Panc1 (cell line): ENCODE measurements around the gene OXCT1.

Source experiments
- POLR2AphosphoS5 ChIP-seq: IDR thresholded peaks from 2 replicates; pipeline ENCODE4 v1.6.1; 2012; ENCODE audit warnings: mild to moderate bottlenecking, low read depth, low read length, moderate library complexity
- TF ChIP-seq, protein P1 (sequence below): fragments of 450-650 bp; IDR thresholded peaks from 2 replicates; pipeline ENCODE4 v1.5.1; 2017; ENCODE audit warnings: mild to moderate bottlenecking

DNA sequence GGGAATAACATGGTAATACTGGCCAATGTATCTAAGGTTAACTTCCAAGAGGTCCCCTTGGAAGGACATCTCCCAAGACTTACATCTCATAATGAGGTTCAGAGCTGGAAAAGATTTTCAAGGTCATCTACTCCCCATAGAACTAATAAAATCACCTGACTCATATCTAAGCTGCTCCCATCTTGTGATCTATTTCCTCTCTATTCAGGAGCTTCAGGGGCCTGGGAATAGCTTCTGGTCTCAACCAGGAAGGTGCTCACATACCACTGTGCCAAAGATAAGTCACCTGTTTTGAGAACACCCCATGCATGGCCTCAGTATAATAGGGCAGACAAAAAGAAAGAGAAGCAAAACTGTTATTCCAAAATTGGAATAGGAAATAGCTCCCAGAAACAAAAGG, 74.2 kb downstream of the OXCT1 start:
- TF ChIP-seq, protein P1, sequence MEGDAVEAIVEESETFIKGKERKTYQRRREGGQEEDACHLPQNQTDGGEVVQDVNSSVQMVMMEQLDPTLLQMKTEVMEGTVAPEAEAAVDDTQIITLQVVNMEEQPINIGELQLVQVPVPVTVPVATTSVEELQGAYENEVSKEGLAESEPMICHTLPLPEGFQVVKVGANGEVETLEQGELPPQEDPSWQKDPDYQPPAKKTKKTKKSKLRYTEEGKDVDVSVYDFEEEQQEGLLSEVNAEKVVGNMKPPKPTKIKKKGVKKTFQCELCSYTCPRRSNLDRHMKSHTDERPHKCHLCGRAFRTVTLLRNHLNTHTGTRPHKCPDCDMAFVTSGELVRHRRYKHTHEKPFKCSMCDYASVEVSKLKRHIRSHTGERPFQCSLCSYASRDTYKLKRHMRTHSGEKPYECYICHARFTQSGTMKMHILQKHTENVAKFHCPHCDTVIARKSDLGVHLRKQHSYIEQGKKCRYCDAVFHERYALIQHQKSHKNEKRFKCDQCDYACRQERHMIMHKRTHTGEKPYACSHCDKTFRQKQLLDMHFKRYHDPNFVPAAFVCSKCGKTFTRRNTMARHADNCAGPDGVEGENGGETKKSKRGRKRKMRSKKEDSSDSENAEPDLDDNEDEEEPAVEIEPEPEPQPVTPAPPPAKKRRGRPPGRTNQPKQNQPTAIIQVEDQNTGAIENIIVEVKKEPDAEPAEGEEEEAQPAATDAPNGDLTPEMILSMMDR, result no peak
- TF ChIP-seq POLR2AphosphoS5, result no peak
